Upper lobe of right lung (tissue), 1 donor: ENCODE data around the gene CRYAB. TPM values are rescaled to one million over a fixed set of nuclear protein-coding genes. Genes with fewer than 3 reads are reported as not detected.

Experiments used
- ATAC-seq: fragments of 200-7000 bp; cut with Tn5 transposase; one replicate; pipeline ENCODE4 v1.9.1; 2020; ENCODE audit warnings: mild to moderate bottlenecking, moderate library complexity
- DNase-seq: peaks from one replicate; pipeline ENCODE4 v3.0.0-alpha.2; 2020
- H3K27ac ChIP-seq: fragments of 200-600 bp; one replicate; pipeline ENCODE4 v1.8.0; 2022
- H3K27me3 ChIP-seq: fragments of 200-600 bp; one replicate; pipeline ENCODE4 v1.8.0; 2022; ENCODE audit warnings: mild to moderate bottlenecking
- H3K36me3 ChIP-seq: fragments of 200-600 bp; one replicate; pipeline ENCODE4 v1.8.0; 2022
- H3K4me1 ChIP-seq: fragments of 200-600 bp; one replicate; pipeline ENCODE4 v1.8.0; 2022
- H3K4me3 ChIP-seq: fragments of 200-600 bp; one replicate; pipeline ENCODE4 v1.8.0; 2022; ENCODE audit warnings: mild to moderate bottlenecking
- H3K9me3 ChIP-seq: fragments of 200-600 bp; one replicate; pipeline ENCODE4 v1.8.0; 2022
- intact Hi-C: fragments of 100-400 bp; cut with DNase I; formaldehyde crosslinking; loops from one replicate; pipeline ENCODE4 v1.11.0; 2022
- total RNA-seq: library from RNA; stranded (reverse); fragmentation: NEBNext Ultra II Directional; extraction: Animal tissue kit (Norgen Biotek cat#: 25700); gene quantifications from one replicate; pipeline ENCODE4 v1.2.1, GENCODE V29; 2021
- TF ChIP-seq, protein P1 (sequence below): fragments of 200-600 bp; IDR thresholded peaks from one replicate; pipeline ENCODE4 v1.8.0; 2022; ENCODE audit warnings: antibody characterized with exemption
- donor health status: DM: no; HTN: yes; CAD: no; lungs with severe emphysema.

Gene CRYAB
- total RNA-seq, 1 donor from 2014 or later: 113 TPM

- intact Hi-C loops: no loop called here
- Histone ChIP-seq H3K4me3 (no peak overlapping the region), H3K4me1 (peaks cover 11% of the 10 kb centered on the region), H3K27me3 (no peaks in the 10 kb centered on the region), H3K27ac (peak overlapping the region; percentile 44), H3K9me3 (no peaks in the 10 kb centered on the region), H3K36me3 (no peaks in the 10 kb centered on the region)
- TF ChIP-seq, protein P1, sequence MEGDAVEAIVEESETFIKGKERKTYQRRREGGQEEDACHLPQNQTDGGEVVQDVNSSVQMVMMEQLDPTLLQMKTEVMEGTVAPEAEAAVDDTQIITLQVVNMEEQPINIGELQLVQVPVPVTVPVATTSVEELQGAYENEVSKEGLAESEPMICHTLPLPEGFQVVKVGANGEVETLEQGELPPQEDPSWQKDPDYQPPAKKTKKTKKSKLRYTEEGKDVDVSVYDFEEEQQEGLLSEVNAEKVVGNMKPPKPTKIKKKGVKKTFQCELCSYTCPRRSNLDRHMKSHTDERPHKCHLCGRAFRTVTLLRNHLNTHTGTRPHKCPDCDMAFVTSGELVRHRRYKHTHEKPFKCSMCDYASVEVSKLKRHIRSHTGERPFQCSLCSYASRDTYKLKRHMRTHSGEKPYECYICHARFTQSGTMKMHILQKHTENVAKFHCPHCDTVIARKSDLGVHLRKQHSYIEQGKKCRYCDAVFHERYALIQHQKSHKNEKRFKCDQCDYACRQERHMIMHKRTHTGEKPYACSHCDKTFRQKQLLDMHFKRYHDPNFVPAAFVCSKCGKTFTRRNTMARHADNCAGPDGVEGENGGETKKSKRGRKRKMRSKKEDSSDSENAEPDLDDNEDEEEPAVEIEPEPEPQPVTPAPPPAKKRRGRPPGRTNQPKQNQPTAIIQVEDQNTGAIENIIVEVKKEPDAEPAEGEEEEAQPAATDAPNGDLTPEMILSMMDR: no peak
- no peak for DNase-seq
- ATAC-seq: peak; percentile 69
Observed at GRCh38 chr11:111944139-111944538, 32.6 kb upstream of the CRYAB start.

GRCh38 chr11:111942829-111943228 is 31.3 kb upstream of the CRYAB start:
- Histone ChIP-seq H3K27ac (no peak overlapping the region), H3K4me1 (peaks cover 20% of the 10 kb centered on the region), H3K9me3 (no peaks in the 10 kb centered on the region), H3K4me3 (no peak overlapping the region), H3K36me3 (no peaks in the 10 kb centered on the region), H3K27me3 (no peaks in the 10 kb centered on the region)
- ATAC-seq (no peak), DNase-seq (no peak)
- intact Hi-C loops: no loop called here
- TF ChIP-seq, protein P1: no peak

DNA sequence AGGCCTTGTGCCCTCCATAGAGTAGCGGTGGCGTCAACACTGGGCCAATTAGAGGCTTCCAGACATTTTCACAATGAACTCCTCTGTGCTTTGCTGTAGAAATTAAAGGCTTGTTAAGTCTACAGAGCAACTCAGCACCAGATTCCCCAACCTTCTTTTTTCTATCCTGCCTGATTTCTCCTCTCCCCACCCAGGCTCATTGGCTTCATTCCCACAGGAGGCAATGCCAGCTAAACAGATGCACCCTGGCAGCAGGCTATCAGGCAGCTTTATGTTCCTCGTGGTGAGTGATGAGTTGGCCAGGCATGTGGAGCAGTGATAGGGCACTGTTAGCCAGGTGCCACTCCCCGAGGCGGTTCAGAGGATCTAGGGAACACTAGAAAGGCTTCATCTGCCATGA is 30.4 kb upstream of the CRYAB start:
- Histone ChIP-seq H3K27me3 (no peaks in the 10 kb centered on the region), H3K36me3 (no peaks in the 10 kb centered on the region), H3K4me1 (peaks cover 27% of the 10 kb centered on the region), H3K9me3 (no peaks in the 10 kb centered on the region), H3K4me3 (no peak overlapping the region), H3K27ac (no peak overlapping the region)
- DNase-seq (no peak), ATAC-seq (no peak)
- TF ChIP-seq, protein P1: no peak
- intact Hi-C loops: no loop called here

GRCh38 chr11:111939836-111940604 is 28.4 kb upstream of the CRYAB start:
- Histone ChIP-seq H3K9me3 (no peaks in the 10 kb centered on the region), H3K36me3 (no peaks in the 10 kb centered on the region), H3K27ac (no peak overlapping the region), H3K27me3 (no peaks in the 10 kb centered on the region), H3K4me1 (peaks cover 39% of the 10 kb centered on the region), H3K4me3 (no peak overlapping the region)
- DNase-seq (no peak), ATAC-seq (no peak)
- intact Hi-C loops: no loop called here
- TF ChIP-seq, protein P1: no peak

GRCh38 chr11:111938687-111939160 is 27.2 kb upstream of the CRYAB start:
- intact Hi-C loops: no loop called here
- Histone ChIP-seq H3K9me3 (no peaks in the 10 kb centered on the region), H3K4me1 (peaks cover 32% of the 10 kb centered on the region), H3K36me3 (no peaks in the 10 kb centered on the region), H3K27ac (peak overlapping the region; percentile 36), H3K4me3 (no peak overlapping the region), H3K27me3 (no peaks in the 10 kb centered on the region)
- DNase-seq (no peak), ATAC-seq (peak; percentile 48)
- TF ChIP-seq, protein P1: no peak
